Psoas muscle (tissue), 8 donors: ENCODE data around the gene GOLGA1. TPM values are rescaled to one million over a fixed set of nuclear protein-coding genes. Genes with fewer than 3 reads are reported as not detected.

Experiments
- ATAC-seq, 4 donors: fragments of 200-7000 bp; cut with Tn5 transposase; one replicate each; pipeline ENCODE4 v1.9.1; 2020; ENCODE audit warnings: moderate library complexity in 3 of 4, mild to moderate bottlenecking in 2 of 4
- DNase-seq, 2 donors: peaks; one replicate each; pipeline ENCODE4 v3.0.0-alpha.2; 2020
- H3K27ac ChIP-seq: fragments of 200-600 bp; one replicate; pipeline ENCODE4 v1.8.0; 2022
- H3K27me3 ChIP-seq, 3 donors: fragments of 200-600 bp in 1 of 3; one replicate each; pipeline versions ENCODE4 v1.6.1 to v1.8.0; 2013 to 2022; ENCODE audit warnings: low read length in 2 of 3, mild to moderate bottlenecking in 2 of 3, moderate library complexity in 1 of 3; ENCODE audit not compliant: insufficient read depth in 3 of 3
- H3K36me3 ChIP-seq, 2 donors: fragments of 200-600 bp in 1 of 2; one replicate each; pipeline versions ENCODE4 v1.6.1 to v1.8.0; 2013 to 2022; ENCODE audit warnings: low read depth in 1 of 2, mild to moderate bottlenecking in 1 of 2, moderate library complexity in 1 of 2; ENCODE audit not compliant: insufficient read depth in 1 of 2
- H3K4me1 ChIP-seq: fragments of 200-600 bp; one replicate; pipeline ENCODE4 v1.8.0; 2022
- H3K4me3 ChIP-seq: fragments of 200-600 bp; one replicate; pipeline ENCODE4 v1.8.0; 2022; ENCODE audit warnings: mild to moderate bottlenecking
- H3K9me3 ChIP-seq: fragments of 200-600 bp; one replicate; pipeline ENCODE4 v1.8.0; 2022
- CTCF ChIP-seq: fragments of 200-600 bp; IDR thresholded peaks from one replicate; pipeline ENCODE4 v1.8.0; 2022; ENCODE audit warnings: antibody characterized with exemption
- WGBS, 3 donors: extraction: QIAGEN DNeasy Blood & Tissue Kit; methylation state at CpG; one replicate each; pipeline versions ENCODE4 v1.1.6 to v1.1.7; 2013; 5-methylcytosine and 5-hydroxymethylcytosine counted together
- intact Hi-C, 2 donors: fragments of 100-400 bp; cut with DNase I; formaldehyde crosslinking; loops; one replicate each; pipeline versions ENCODE4 v1.11.0 to v1.14.2; 2022
- polyA plus RNA-seq, 3 donors: library from polyadenylated mRNA; stranded (reverse); fragments of 200-250 nt; gene quantifications; one replicate each; pipeline ENCODE4 v1.2.3, GENCODE V29; 2013
- total RNA-seq, 4 donors: library from RNA; stranded (reverse); fragmentation: NEBNext Ultra II Directional in 2 of 4; extraction: Animal tissue kit (Norgen Biotek cat#: 25700) in 2 of 4; gene quantifications; one replicate each; pipeline versions ENCODE4 v1.2.1 to v1.2.4, GENCODE V29; 2021 to 2023
- donor health status: healthy with polysubstance abuse.
- donor health status: DM: no; HTN: no; CAD: no; lungs with moderate emphysema.
- donor health status: Bipolar disorder and iron deficiency.
- donor health status: healthy.
- donor health status: DM: yes; HTN: yes; CAD: no.
- donor health status: DM: no; HTN: no; CAD: no.
- donor health status: DM: no; HTN: no; CAD: no.
- donor health status: DM: yes; HTN: yes; CAD: no.

Gene GOLGA1
- total and polyA plus RNA-seq, 7 donors = 8.0 to 23.0 (median 15.2) TPM

DNA sequence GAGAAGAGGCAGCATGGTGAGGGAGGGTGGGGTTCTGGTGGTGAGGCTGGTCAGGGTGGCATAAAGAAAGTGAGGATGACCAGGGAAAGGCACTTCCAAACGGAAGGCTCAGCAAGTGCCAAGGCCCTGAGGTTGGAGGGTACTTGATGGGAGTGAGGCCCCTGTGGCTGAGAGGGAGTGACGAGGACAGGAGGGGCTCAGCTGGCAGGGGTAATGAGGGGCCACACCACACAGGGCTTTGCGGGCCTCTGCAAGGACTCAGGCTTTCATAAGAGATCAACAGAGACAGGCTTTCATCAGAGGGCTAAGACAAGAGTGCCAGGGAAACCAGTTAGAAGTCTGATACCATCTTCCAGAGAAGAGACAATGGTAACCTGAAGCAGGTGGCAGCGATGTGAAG is 55.3 kb downstream of the GOLGA1 start:
- ATAC-seq (no peak), DNase-seq (no peak)
- no peak overlapping the region for H3K4me3 ChIP-seq
- H3K4me1 ChIP-seq = no peaks in the 10 kb centered on the region
- H3K36me3 ChIP-seq = peaks cover 5 to 91% of the 10 kb centered on the region in 2 donors
- intact Hi-C loops = loop anchor here in 1 of 2 donors (5.0 kb wide), 1 partner anchor 37 kb away; no protein-coding TSS in a partner anchor
- no peak for TF ChIP-seq CTCF
- H3K27ac ChIP-seq = no peak overlapping the region
- WGBS, 3 donors = 90 to 95% (median 93%) methylated on average over 4 of the region's 4 CpGs
- no peaks in the 10 kb centered on the region for H3K27me3 ChIP-seq
- no peaks in the 10 kb centered on the region for H3K9me3 ChIP-seq

GRCh38 chr9:124884376-124884775 is 56.5 kb downstream of the GOLGA1 start:
- intact Hi-C loops = no loop called here
- 68 to 79% (median 79%) methylated on average over 4 of the region's 4 CpGs for WGBS, 3 donors
- Histone ChIP-seq H3K36me3 (peaks cover 5 to 91% of the 10 kb centered on the region in 2 donors), H3K9me3 (no peaks in the 10 kb centered on the region), H3K27ac (no peak overlapping the region), H3K27me3 (no peaks in the 10 kb centered on the region), H3K4me3 (no peak overlapping the region), H3K4me1 (no peaks in the 10 kb centered on the region)
- no peak for DNase-seq
- ATAC-seq = no peak
- TF ChIP-seq CTCF = no peak

GRCh38 chr9:124882231-124882630 is 58.7 kb downstream of the GOLGA1 start:
- ATAC-seq (no peak), DNase-seq (no peak)
- no peak for TF ChIP-seq CTCF
- Histone ChIP-seq H3K9me3 (no peaks in the 10 kb centered on the region), H3K4me1 (no peaks in the 10 kb centered on the region), H3K4me3 (no peak overlapping the region), H3K27me3 (no peaks in the 10 kb centered on the region), H3K36me3 (peaks cover 0 to 91% of the 10 kb centered on the region in 2 donors), H3K27ac (no peak overlapping the region)
- 66 to 72% (median 71%) methylated on average over 13 of the region's 13 CpGs for WGBS, 3 donors
- intact Hi-C loops = no loop called here

DNA sequence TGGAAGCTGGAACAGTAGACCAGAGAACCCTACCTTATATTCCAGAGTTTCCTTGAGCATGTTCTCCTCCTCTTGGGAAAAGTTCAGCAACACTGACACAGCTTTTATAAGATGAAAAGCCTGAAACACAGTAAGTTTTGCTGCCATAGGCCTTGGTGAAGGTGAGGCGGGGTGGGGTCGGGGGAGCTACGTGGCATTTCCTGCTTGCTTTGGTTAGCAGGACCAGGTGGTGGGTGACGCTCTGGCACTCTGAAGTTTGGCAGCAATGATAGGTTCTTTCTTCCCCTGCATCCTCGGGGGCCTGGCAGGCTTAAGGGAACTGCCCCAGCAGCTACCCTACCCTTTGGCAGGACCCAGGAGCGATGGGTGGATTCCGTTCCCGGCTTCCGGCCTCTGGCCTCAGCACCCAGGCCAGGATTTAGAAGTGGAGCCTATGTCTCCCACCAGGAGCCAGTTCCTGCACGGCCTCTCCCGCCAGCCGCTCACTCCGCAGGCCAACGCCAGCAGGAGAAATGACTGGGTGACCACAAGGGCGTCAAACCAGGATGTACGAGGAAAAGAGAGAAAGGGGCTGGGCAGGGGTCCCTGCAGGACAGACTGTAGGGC is 59.6 kb downstream of the GOLGA1 start:
- 90 to 91% (median 90%) methylated on average over 16 of the region's 16 CpGs for WGBS, 3 donors
- TF ChIP-seq CTCF = no peak

DNA sequence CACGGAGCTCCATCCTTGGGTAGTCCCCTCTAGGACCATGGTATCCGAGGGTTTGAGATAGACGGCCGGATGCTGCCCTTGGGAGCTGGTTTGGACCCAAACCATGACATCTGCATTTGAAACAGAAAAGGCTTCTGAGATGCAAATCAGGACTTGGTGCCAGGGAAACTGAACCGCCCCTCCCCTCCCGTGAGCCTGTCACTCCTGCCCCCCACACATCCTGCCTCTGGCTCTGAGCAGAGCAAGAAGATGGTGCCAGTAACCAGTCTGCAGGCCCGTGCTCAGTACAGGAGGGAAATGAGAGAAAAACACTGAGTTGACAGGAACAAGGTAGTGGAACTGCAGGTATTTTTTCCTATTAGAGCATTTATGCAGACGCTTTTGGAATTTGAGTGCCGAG is 60.4 kb downstream of the GOLGA1 start:
- ATAC-seq (no peak), DNase-seq (no peak)
- Histone ChIP-seq H3K4me1 (no peaks in the 10 kb centered on the region), H3K36me3 (peaks cover 4 to 91% of the 10 kb centered on the region in 2 donors), H3K27me3 (no peaks in the 10 kb centered on the region), H3K27ac (no peak overlapping the region), H3K4me3 (no peak overlapping the region), H3K9me3 (no peaks in the 10 kb centered on the region)
- no peak for TF ChIP-seq CTCF
- WGBS, 3 donors = 63 to 69% (median 68%) methylated on average over 9 of the region's 9 CpGs
- intact Hi-C loops = no loop called here

More for the DNA sequence above, 59.6 kb downstream of the GOLGA1 start:
- Histone ChIP-seq H3K4me3 (no peak overlapping the region), H3K27me3 (no peaks in the 10 kb centered on the region), H3K27ac (no peak overlapping the region), H3K4me1 (no peaks in the 10 kb centered on the region), H3K36me3 (peaks cover 0 to 91% of the 10 kb centered on the region in 2 donors), H3K9me3 (no peaks in the 10 kb centered on the region)
- intact Hi-C loops = no loop called here
- DNase-seq (no peak), ATAC-seq (no peak)
